Keratinocyte (primary cell): ENCODE data around the gene GANAB. TPM values are rescaled to one million over a fixed set of nuclear protein-coding genes. Genes with fewer than 3 reads are reported as not detected.

ENCODE experiments used
- DNase-seq: peaks from one replicate; pipeline ENCODE4 v3.0.0-alpha.2; 2011; ENCODE audit warnings: low read depth, missing footprints, low spot score
- FAIRE-seq: peaks from 2 replicates; lab custom pipeline; 2011; peaks lifted over from hg19 to GRCh38; lab: Jason Lieb, UNC
- H2AFZ ChIP-seq: 2 replicates; pipeline ENCODE4 v1.6.0; 2012; ENCODE audit warnings: low read length, control low read depth, inconsistent platforms; ENCODE audit not compliant: control insufficient read depth
- H3K27ac ChIP-seq: 2 replicates; pipeline ENCODE4 v1.5.1; 2011; ENCODE audit warnings: low read length; ENCODE audit not compliant: control insufficient read depth, insufficient read depth
- H3K27me3 ChIP-seq: 3 replicates; pipeline ENCODE4 v1.6.0; 2011; ENCODE audit warnings: low read length; ENCODE audit not compliant: control insufficient read depth, insufficient read depth; ENCODE audit errors: extremely low read depth
- H3K36me3 ChIP-seq, 2 experiments: 2 replicates in 1 of 2; 3 replicates in 1 of 2; pipeline ENCODE4 v1.5.1; 2011; ENCODE audit warnings: low read length in 2 of 2, mild to moderate bottlenecking in 1 of 2; ENCODE audit not compliant: control insufficient read depth in 2 of 2, insufficient read depth in 2 of 2; ENCODE audit errors: extremely low read depth in 1 of 2
- H3K4me1 ChIP-seq: 3 replicates; pipeline ENCODE4 v1.5.1; 2011; ENCODE audit warnings: low read length; ENCODE audit not compliant: control insufficient read depth, insufficient read depth; ENCODE audit errors: extremely low read depth
- H3K4me2 ChIP-seq: 3 replicates; pipeline ENCODE4 v1.6.0; 2011; ENCODE audit warnings: low read depth, low read length; ENCODE audit not compliant: control insufficient read depth, insufficient read depth; ENCODE audit errors: extremely low read depth
- H3K4me3 ChIP-seq, 3 experiments: fragments of 200-600 bp in 1 of 3; sonication (generic) in 1 of 3; 2 replicates in 2 of 3; 3 replicates in 1 of 3; pipeline ENCODE4 v1.5.1; 2011 to 2016; ENCODE audit warnings: low read length in 3 of 3, mild to moderate bottlenecking in 3 of 3, control low read depth in 2 of 3, inconsistent platforms in 1 of 3, low read depth in 1 of 3, mixed read lengths in 1 of 3, mixed run types in 1 of 3, moderate library complexity in 1 of 3; ENCODE audit not compliant: control insufficient read depth in 2 of 3, insufficient read depth in 2 of 3; ENCODE audit errors: extremely low read depth in 1 of 3
- H3K79me2 ChIP-seq: 2 replicates; pipeline ENCODE4 v1.6.0; 2012; ENCODE audit warnings: low read length; ENCODE audit not compliant: control insufficient read depth, insufficient read depth
- H3K9ac ChIP-seq: 3 replicates; pipeline ENCODE4 v1.6.0; 2011; ENCODE audit warnings: low read length; ENCODE audit not compliant: control insufficient read depth, insufficient read depth; ENCODE audit errors: extremely low read depth
- H3K9me1 ChIP-seq: 3 replicates; pipeline ENCODE4 v1.6.0; 2011; ENCODE audit warnings: low read length; ENCODE audit not compliant: control insufficient read depth, insufficient read depth; ENCODE audit errors: extremely low read depth
- H3K9me3 ChIP-seq: 2 replicates; pipeline ENCODE4 v1.5.1; 2012; ENCODE audit warnings: low read depth, low read length; ENCODE audit not compliant: control insufficient read depth
- H4K20me1 ChIP-seq: 3 replicates; pipeline ENCODE4 v1.6.0; 2011; ENCODE audit warnings: low read length; ENCODE audit not compliant: control insufficient read depth, insufficient read depth; ENCODE audit errors: extremely low read depth
- EZH2 ChIP-seq: IDR thresholded peaks from one replicate; pipeline ENCODE4 v1.6.1; 2012; ENCODE audit warnings: inconsistent platforms, mild to moderate bottlenecking, low read length, moderate library complexity
- dilution Hi-C: fragments of 300-500 bp; cut with MboI; formaldehyde crosslinking; loops from one replicate; pipeline ENCODE4 v1.7.0; 2020; ENCODE audit warnings: low sequenced_read_pairs; ENCODE audit not compliant: extremely low pct_ligation_motif_present
- polyA plus RNA-seq, 5 experiments: library from polyadenylated mRNA; depleted of rRNA in 3 of 5; stranded (reverse) in 3 of 5; stranded (forward) in 1 of 5; unstranded in 1 of 5; fragments of >200 nt; gene quantifications; 1 replicate in 1 of 5; 2 replicates in 3 of 5; 3 replicates in 1 of 5; pipeline versions ENCODE4 v1.2.1 to v1.2.3, GENCODE V29; 2011 to 2012; ENCODE audit warnings: missing spikeins in 2 of 5, low read depth in 1 of 5, low replicate concordance in 1 of 5
- TF ChIP-seq, protein P1 (sequence below), 3 experiments: IDR thresholded peaks in 1 of 3; conservative IDR thresholded peaks in 1 of 3; optimal IDR thresholded peaks in 1 of 3; 2 replicates in 2 of 3; 3 replicates in 1 of 3; pipeline versions ENCODE3 to v1.5.1; 2011; ENCODE audit warnings: low read length in 3 of 3, mild to moderate bottlenecking in 3 of 3, moderate library complexity in 2 of 3, control low read depth in 1 of 3, inconsistent platforms in 1 of 3; ENCODE audit not compliant: insufficient read depth in 2 of 3; ENCODE audit errors: extremely low read depth in 1 of 3

Gene GANAB
- polyA plus RNA-seq, 1 donor (not counting 4 experiments of a cell fraction or from before 2014, with no cell fraction given): 153 TPM

DNA sequence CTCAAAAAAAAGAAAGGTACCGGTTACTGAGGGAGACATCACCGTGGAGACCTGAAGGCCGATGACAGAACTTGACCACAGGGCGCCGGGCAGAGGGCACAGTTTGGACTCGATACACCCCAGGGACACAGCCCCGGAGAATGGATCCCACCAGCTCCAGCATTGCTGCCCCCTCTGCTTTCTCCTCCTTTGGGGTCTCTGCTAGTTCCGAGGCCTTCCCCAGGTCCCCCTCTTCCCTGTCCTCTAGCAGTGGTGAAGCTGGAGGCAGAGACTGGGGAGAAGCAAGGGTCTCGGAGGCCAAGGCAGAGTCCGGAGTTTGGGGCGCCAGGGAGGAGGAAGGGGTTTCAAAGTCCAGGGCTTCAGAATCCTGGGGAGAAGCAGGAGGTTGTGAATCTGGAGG, 67.9 kb downstream of the GANAB start:
- Histone ChIP-seq H3K27ac (no peak overlapping the region), H3K4me1 (peaks cover 12% of the 10 kb centered on the region), H3K4me3 (no peak overlapping the region), H3K79me2 (peaks cover 2% of the 10 kb centered on the region), H3K9me1 (no peaks in the 10 kb centered on the region), H3K4me2 (no peak overlapping the region), H4K20me1 (no peaks in the 10 kb centered on the region), H2AFZ (no peak overlapping the region), H3K9me3 (no peaks in the 10 kb centered on the region), H3K27me3 (no peaks in the 10 kb centered on the region), H3K36me3 (peaks cover 4 to 37% of the 10 kb centered on the region in 2 experiments), H3K9ac (no peak overlapping the region)
- dilution Hi-C loops: no loop called here
- FAIRE-seq (no peak), DNase-seq (no peak)
- TF ChIP-seq, protein P1, sequence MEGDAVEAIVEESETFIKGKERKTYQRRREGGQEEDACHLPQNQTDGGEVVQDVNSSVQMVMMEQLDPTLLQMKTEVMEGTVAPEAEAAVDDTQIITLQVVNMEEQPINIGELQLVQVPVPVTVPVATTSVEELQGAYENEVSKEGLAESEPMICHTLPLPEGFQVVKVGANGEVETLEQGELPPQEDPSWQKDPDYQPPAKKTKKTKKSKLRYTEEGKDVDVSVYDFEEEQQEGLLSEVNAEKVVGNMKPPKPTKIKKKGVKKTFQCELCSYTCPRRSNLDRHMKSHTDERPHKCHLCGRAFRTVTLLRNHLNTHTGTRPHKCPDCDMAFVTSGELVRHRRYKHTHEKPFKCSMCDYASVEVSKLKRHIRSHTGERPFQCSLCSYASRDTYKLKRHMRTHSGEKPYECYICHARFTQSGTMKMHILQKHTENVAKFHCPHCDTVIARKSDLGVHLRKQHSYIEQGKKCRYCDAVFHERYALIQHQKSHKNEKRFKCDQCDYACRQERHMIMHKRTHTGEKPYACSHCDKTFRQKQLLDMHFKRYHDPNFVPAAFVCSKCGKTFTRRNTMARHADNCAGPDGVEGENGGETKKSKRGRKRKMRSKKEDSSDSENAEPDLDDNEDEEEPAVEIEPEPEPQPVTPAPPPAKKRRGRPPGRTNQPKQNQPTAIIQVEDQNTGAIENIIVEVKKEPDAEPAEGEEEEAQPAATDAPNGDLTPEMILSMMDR (optimal IDR thresholded peaks at IDR 0.05 in 1 of 3, IDR thresholded peaks at IDR 0.05 in 1 of 3, conservative IDR thresholded peaks at IDR 0.05 in 1 of 3; ENCODE audit: extremely low read depth in 1 of 3, insufficient read depth in 2 of 3, low read length in 3 of 3): no peak
- no peak for TF ChIP-seq EZH2

DNA sequence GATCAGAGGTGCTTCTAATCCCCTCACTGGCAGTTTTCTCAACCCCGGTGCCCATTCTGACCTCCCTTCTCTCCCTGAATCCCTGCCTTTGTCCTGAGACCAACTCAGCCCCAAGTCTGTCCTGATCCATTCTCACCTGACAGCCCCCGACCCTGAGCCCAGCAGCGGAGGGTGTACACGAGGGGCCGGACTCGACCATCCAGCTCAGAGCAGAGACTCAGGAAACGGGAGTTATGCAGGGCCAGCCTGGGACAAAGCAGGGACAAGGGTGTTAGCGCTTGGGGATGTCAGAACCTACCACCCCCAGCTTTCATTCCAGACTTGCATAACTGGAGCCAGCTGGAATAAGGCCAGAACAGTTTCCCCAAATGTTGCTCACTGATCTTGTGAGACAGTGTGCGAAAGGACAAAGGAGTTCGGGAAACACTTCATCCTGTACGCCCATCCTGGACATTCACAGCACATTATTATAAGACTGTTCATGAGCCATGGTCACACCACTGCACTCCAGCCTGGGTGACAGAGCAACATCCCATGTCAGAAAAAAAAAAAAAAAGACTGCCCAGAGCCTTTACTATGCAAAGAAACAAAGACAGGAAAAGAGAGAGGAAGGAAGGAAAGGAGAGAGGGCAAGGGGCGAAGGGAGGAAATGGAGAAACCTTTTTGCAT, 69.2 kb downstream of the GANAB start:
- no peak overlapping the region for H3K9ac ChIP-seq

More for the DNA sequence above, 69.2 kb downstream of the GANAB start:
- no peak for FAIRE-seq
- H3K9me3 ChIP-seq: no peaks in the 10 kb centered on the region
- H4K20me1 ChIP-seq: no peaks in the 10 kb centered on the region
- no peak overlapping the region for H2AFZ ChIP-seq
- H3K9me1 ChIP-seq: no peaks in the 10 kb centered on the region
- H3K4me2 ChIP-seq: no peak overlapping the region
- peaks cover 17% of the 10 kb centered on the region for H3K4me1 ChIP-seq
- no peak overlapping the region for H3K4me3 ChIP-seq
- no peak for DNase-seq
- peaks cover 15% of the 10 kb centered on the region for H3K79me2 ChIP-seq
- no peaks in the 10 kb centered on the region for H3K27me3 ChIP-seq
- no peak for TF ChIP-seq EZH2
- TF ChIP-seq, protein P1 (optimal IDR thresholded peaks at IDR 0.05 in 1 of 3, IDR thresholded peaks at IDR 0.05 in 1 of 3, conservative IDR thresholded peaks at IDR 0.05 in 1 of 3; ENCODE audit: extremely low read depth in 1 of 3, insufficient read depth in 2 of 3, low read length in 3 of 3): no peak
- peaks cover 8 to 38% of the 10 kb centered on the region in 2 experiments for H3K36me3 ChIP-seq
- dilution Hi-C loops: no loop called here
- no peak overlapping the region for H3K27ac ChIP-seq
